B cell (primary cell): ENCODE measurements around the gene KRT39. TPM values are rescaled to one million over a fixed set of nuclear protein-coding genes. Genes with fewer than 3 reads are reported as not detected.
"Not testable (repeated sequence)": the region's sequence is repeated elsewhere in the genome, so short reads cannot be mapped to it uniquely, and the experiment has no call there.

Experiments used
- ATAC-seq: fragments of 200-7000 bp; cut with Tn5 transposase; one replicate; pipeline ENCODE4 v1.10.0; 2021; ENCODE audit warnings: low read depth, mild to moderate bottlenecking, moderate number of reproducible peaks, moderate library complexity
- CTCF ChIA-PET: fragments of 350-600 bp; sonication (Branson Sonifier 250); formaldehyde crosslinking; loops from one replicate; lab custom pipeline; 2021; ENCODE audit warnings: antibody characterized with exemption, inconsistent platforms; lab: Charles Lee
- POLR2A ChIA-PET: fragments of 350-600 bp; sonication (Branson Sonifier 250); formaldehyde crosslinking; loops from one replicate; lab custom pipeline; 2021; ENCODE audit warnings: antibody characterized with exemption; lab: Charles Lee
- DNase-seq: peaks from one replicate; pipeline ENCODE4 v3.0.0; 2013
- H2AFZ ChIP-seq: 2 replicates; pipeline ENCODE4 v1.6.1; 2012; ENCODE audit warnings: mild to moderate bottlenecking, low read depth, low read length; ENCODE audit not compliant: insufficient read depth, poor library complexity, severe bottlenecking
- H3K27ac ChIP-seq, 2 donors: 1 replicate in 1 of 2; 2 replicates in 1 of 2; pipeline ENCODE4 v1.5.1; 2012 to 2013; ENCODE audit warnings: low read length in 2 of 2, mild to moderate bottlenecking in 2 of 2, moderate library complexity in 1 of 2
- H3K27me3 ChIP-seq, 4 experiments: fragments of 200-600 bp in 1 of 4; sonication (generic) in 1 of 4; replicated peaks in 1 of 4; 1 replicate in 2 of 4; 2 replicates in 2 of 4; pipeline versions ENCODE4 v1.6.1 to v1.7.0; 2013 to 2016; ENCODE audit warnings: low read length in 3 of 4, mild to moderate bottlenecking in 2 of 4, mixed read lengths in 1 of 4, moderate library complexity in 1 of 4; ENCODE audit not compliant: insufficient read depth in 4 of 4, control insufficient read depth in 3 of 4; ENCODE audit errors: control extremely low read depth in 1 of 4
- H3K36me3 ChIP-seq, 2 experiments: replicated peaks in 1 of 2; 1 replicate in 1 of 2; 2 replicates in 1 of 2; pipeline versions ENCODE4 v1.6.1 to v1.7.1; 2013; ENCODE audit warnings: low read length in 1 of 2; ENCODE audit not compliant: insufficient read depth in 2 of 2, control insufficient read depth in 1 of 2; ENCODE audit errors: control extremely low read depth in 1 of 2, extremely low read depth in 1 of 2
- H3K4me1 ChIP-seq, 2 donors: fragments of 200-600 bp in 1 of 2; sonication (generic) in 1 of 2; 1 replicate in 1 of 2; 2 replicates in 1 of 2; pipeline versions ENCODE4 v1.5.1 to v1.6.1; 2013 to 2017; ENCODE audit warnings: low read length in 2 of 2; ENCODE audit not compliant: control insufficient read depth in 2 of 2, insufficient read depth in 2 of 2
- H3K4me2 ChIP-seq: replicated peaks from 2 replicates; pipeline ENCODE3; 2012; ENCODE audit warnings: mild to moderate bottlenecking, low read depth, low read length; ENCODE audit not compliant: poor library complexity, severe bottlenecking
- H3K4me3 ChIP-seq, 5 experiments: fragments of 200-600 bp in 1 of 5; sonication (generic) in 1 of 5; 1 replicate in 3 of 5; 2 replicates in 2 of 5; pipeline versions ENCODE4 v1.5.1 to v1.7.0; 2011 to 2016; ENCODE audit warnings: low read length in 4 of 5, mild to moderate bottlenecking in 4 of 5, low read depth in 2 of 5, control low read depth in 1 of 5, moderate library complexity in 1 of 5; ENCODE audit not compliant: insufficient read depth in 1 of 5; ENCODE audit errors: control extremely low read depth in 1 of 5, extremely low read depth in 1 of 5
- H3K79me2 ChIP-seq: fragments of 200-600 bp; sonication (generic); one replicate; pipeline ENCODE4 v1.6.0; 2016; ENCODE audit warnings: low read length; ENCODE audit not compliant: control insufficient read depth, insufficient read depth
- H3K9ac ChIP-seq: fragments of 200-600 bp; sonication (generic); 2 replicates; pipeline ENCODE4 v1.6.1; 2017; ENCODE audit warnings: mild to moderate bottlenecking, low read length, moderate library complexity
- H3K9me3 ChIP-seq, 3 donors: one replicate each; pipeline versions ENCODE4 v1.6.1 to v1.7.1; 2013; ENCODE audit warnings: low read length in 2 of 3; ENCODE audit not compliant: control insufficient read depth in 2 of 3, insufficient read depth in 1 of 3; ENCODE audit errors: control extremely low read depth in 1 of 3
- H4K20me1 ChIP-seq: 2 replicates; pipeline ENCODE4 v1.6.0; 2012; ENCODE audit warnings: mild to moderate bottlenecking, low read length; ENCODE audit not compliant: insufficient read depth, control insufficient read depth, poor library complexity, severe bottlenecking
- H3K27ac Mint-ChIP-seq: one replicate; pipeline ENCODE4 v1.8.0; 2021; ENCODE audit warnings: mixed read lengths
- H3K27me3 Mint-ChIP-seq: one replicate; pipeline ENCODE4 v1.8.0; 2021; ENCODE audit warnings: mixed read lengths
- H3K4me1 Mint-ChIP-seq: one replicate; pipeline ENCODE4 v1.8.0; 2021; ENCODE audit warnings: mixed read lengths
- H3K4me3 Mint-ChIP-seq: one replicate; pipeline ENCODE4 v1.8.0; 2021; ENCODE audit warnings: mixed read lengths
- H3K9me3 Mint-ChIP-seq: one replicate; pipeline ENCODE4 v1.8.0; 2022; ENCODE audit warnings: mixed read lengths; ENCODE audit not compliant: insufficient read depth
- EZH2 ChIP-seq: IDR thresholded peaks from 2 replicates; pipeline ENCODE4 v1.6.1; 2012; ENCODE audit warnings: borderline replicate concordance, low read depth, mild to moderate bottlenecking, moderate library complexity, low read length; ENCODE audit not compliant: insufficient read depth, poor library complexity, severe bottlenecking
- WGBS: methylation state at CpG from one replicate; pipeline ENCODE4 v1.1.5; 2013; ENCODE audit warnings: missing lambda C conversion rate; ENCODE audit not compliant: insufficient coverage; 5-methylcytosine and 5-hydroxymethylcytosine counted together
- intact Hi-C: fragments of 100-400 bp; cut with micrococcal nuclease; formaldehyde crosslinking; loops from one replicate; pipeline ENCODE4 v1.10.0; 2022
- polyA plus RNA-seq: library from polyadenylated mRNA; depleted of rRNA; stranded (reverse); fragments of >200 nt; gene quantifications from 2 replicates; pipeline ENCODE4 v1.2.3, GENCODE V29; 2012
- total RNA-seq, 2 donors: library from RNA; stranded (reverse); fragments of 120-200 nt in 1 of 2; gene quantifications; 1 replicate in 1 of 2; 2 replicates in 1 of 2; pipeline versions ENCODE4 v1.2.3 to v1.2.4, GENCODE V29; 2013 to 2022
- TF ChIP-seq, protein P1 (sequence below): fragments of 200-600 bp; IDR thresholded peaks from one replicate; pipeline ENCODE4 v1.8.0; 2022; ENCODE audit warnings: antibody characterized with exemption, mild to moderate bottlenecking

The KRT39 gene
- total and polyA plus RNA-seq, 2 donors (not counting 1 experiment from before 2014, with no cell fraction given) = not detected

DNA sequence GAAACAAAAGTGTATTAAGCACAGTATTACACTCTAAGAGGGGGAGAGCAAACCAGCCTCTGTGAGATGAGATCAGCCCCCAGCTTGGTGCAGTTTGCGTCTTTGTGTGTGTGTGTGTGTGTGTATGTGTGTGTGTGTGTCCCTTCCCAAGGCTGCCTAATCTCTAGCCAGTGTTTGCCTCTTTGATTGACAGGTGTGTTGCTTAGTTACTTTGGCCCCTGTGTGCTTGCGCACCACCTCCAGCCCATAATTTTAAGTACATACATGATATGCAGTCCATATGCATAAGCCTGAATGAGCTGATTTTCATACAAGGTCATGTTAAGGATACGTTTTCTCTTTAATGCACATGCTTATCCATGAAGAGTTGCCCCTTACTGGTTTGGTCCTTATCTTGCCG lies 35.0 kb upstream of the KRT39 start:
- Histone ChIP-seq H3K4me3 (no peak overlapping the region), H2AFZ (no peak overlapping the region), H3K4me1 (no peaks in the 10 kb centered on the region), H3K9ac (no peak overlapping the region), H4K20me1 (no peaks in the 10 kb centered on the region), H3K4me2 (no peak overlapping the region), H3K27me3 (peaks cover 0 to 7% (median 4%) of the 10 kb centered on the region in 4 experiments), H3K36me3 (no peaks in the 10 kb centered on the region), H3K27ac (no peak overlapping the region), H3K79me2 (no peaks in the 10 kb centered on the region), H3K9me3 (peaks cover 0 to 1% (median 0%) of the 10 kb centered on the region in 3 donors)
- WGBS = 88% methylated on average over 1 of the region's 4 CpGs
- peaks cover 41% of the 10 kb centered on the region for H3K27me3 Mint-ChIP-seq
- no peaks in the 10 kb centered on the region for H3K4me1 Mint-ChIP-seq
- no peak for TF ChIP-seq EZH2
- TF ChIP-seq, protein P1, sequence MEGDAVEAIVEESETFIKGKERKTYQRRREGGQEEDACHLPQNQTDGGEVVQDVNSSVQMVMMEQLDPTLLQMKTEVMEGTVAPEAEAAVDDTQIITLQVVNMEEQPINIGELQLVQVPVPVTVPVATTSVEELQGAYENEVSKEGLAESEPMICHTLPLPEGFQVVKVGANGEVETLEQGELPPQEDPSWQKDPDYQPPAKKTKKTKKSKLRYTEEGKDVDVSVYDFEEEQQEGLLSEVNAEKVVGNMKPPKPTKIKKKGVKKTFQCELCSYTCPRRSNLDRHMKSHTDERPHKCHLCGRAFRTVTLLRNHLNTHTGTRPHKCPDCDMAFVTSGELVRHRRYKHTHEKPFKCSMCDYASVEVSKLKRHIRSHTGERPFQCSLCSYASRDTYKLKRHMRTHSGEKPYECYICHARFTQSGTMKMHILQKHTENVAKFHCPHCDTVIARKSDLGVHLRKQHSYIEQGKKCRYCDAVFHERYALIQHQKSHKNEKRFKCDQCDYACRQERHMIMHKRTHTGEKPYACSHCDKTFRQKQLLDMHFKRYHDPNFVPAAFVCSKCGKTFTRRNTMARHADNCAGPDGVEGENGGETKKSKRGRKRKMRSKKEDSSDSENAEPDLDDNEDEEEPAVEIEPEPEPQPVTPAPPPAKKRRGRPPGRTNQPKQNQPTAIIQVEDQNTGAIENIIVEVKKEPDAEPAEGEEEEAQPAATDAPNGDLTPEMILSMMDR = no peak
- POLR2A ChIA-PET = no interaction called here
- intact Hi-C loops = no loop called here
- CTCF ChIA-PET = no interaction called here
- no peak for DNase-seq
- ATAC-seq = no peak
- H3K9me3 Mint-ChIP-seq = no peaks in the 10 kb centered on the region
- H3K4me3 Mint-ChIP-seq = no peak overlapping the region
- H3K27ac Mint-ChIP-seq = no peak overlapping the region

DNA sequence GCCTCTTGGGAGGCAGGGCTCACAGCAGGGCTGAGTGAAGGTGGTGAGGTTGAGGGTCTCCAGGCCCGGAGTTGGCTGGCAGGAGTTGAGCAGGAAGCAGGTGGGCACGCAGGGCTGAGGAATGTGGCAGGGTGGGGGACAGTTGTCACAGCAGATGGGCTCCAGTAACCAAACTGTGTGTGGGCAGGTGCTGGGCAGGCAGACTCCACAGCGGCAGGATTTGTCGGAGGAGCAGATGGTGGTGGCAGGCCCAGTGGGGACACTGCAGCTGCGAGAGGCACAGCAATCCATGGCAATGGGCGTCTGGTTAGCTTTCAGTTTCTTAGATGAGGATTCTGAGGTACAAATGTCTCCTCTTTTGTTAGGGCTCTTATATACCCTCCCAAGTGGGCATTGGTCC lies 32.8 kb upstream of the KRT39 start, which contains the start of gene KRTAP3-2:
TSS of gene KRTAP3-2 (minus strand) at position 344 of the 400 bp plus-strand sequence. CDS start at position 291, 53 bp downstream.
- H3K4me2 ChIP-seq, H3K79me2 ChIP-seq, DNase-seq, H3K27ac Mint-ChIP-seq, H3K4me1 ChIP-seq, H2AFZ ChIP-seq, H4K20me1 ChIP-seq, H3K9me3 ChIP-seq, intact Hi-C loops, CTCF ChIA-PET, H3K36me3 ChIP-seq, H3K27ac ChIP-seq, H3K9me3 Mint-ChIP-seq, H3K4me3 Mint-ChIP-seq, H3K9ac ChIP-seq, H3K4me3 ChIP-seq, ATAC-seq, H3K4me1 Mint-ChIP-seq, POLR2A ChIA-PET: not testable (repeated sequence)
- peaks cover 41% of the 10 kb centered on the region for H3K27me3 Mint-ChIP-seq
- peaks cover 0 to 10% (median 4%) of the 10 kb centered on the region in 4 experiments for H3K27me3 ChIP-seq
- 88% methylated on average over 5 of the region's 6 CpGs for WGBS
